ENCODE data around the gene SLCO4A1. TPM values are rescaled to one million over a fixed set of nuclear protein-coding genes. Genes with fewer than 3 reads are reported as not detected.

Gene SLCO4A1
- total RNA-seq, 2 experiments from 2014 or later = 66.5 to 68.4 TPM

DNA sequence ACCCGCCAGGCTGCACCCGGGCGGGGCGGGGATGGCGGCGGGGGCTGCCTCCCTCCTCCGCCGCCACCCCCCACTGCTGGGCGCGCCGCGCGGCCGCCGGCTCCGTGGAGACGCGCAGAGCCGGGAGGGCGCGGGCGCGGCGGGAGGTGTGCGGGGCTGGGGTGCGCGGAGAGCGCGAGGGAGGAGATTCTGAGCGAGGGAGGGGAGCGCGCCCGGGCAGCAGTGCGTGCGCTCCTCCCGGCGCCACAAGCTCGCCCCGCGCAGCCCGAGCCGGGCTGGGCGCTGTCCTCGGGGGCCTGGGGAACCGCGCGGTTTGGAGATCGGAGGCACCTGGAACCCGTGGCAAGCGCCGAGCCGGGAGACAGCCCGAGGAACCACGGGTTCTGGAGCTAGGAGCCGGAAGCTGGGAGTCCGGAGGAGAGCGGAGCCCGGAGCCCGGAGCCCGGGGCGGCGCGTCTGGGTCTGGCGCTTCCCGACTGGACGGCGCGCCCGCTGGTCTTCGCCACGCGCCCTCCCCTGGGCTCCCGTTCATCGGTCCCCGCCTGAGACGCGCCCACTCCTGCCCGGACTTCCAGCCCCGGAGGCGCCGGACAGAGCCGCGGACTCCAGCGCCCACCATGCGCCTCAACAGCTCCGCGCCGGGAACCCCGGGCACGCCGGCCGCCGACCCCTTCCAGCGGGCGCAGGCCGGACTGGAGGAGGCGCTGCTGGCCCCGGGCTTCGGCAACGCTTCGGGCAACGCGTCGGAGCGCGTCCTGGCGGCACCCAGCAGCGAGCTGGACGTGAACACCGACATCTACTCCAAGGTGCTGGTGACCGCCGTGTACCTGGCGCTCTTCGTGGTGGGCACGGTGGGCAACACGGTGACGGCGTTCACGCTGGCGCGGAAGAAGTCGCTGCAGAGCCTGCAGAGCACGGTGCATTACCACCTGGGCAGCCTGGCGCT is 66.6 kb downstream of the SLCO4A1 start, which contains the start of gene NTSR1:
TSS of gene NTSR1 (plus strand) at position 246 of the 946 bp plus-strand sequence. CDS start at position 618, 372 bp downstream.
- H3K36me3 Mint-ChIP-seq (ENCODE audit: low read depth) = no peaks in the 10 kb centered on the region
- intact Hi-C loops (cut with micrococcal nuclease) = no loop called here
- no peaks in the 10 kb centered on the region for H3K9me3 Mint-ChIP-seq
- H3K27me3 Mint-ChIP-seq = peaks cover 25% of the 10 kb centered on the region
- DNase-seq = no peak
- no peak for ATAC-seq
- TF ChIP-seq, protein P1, sequence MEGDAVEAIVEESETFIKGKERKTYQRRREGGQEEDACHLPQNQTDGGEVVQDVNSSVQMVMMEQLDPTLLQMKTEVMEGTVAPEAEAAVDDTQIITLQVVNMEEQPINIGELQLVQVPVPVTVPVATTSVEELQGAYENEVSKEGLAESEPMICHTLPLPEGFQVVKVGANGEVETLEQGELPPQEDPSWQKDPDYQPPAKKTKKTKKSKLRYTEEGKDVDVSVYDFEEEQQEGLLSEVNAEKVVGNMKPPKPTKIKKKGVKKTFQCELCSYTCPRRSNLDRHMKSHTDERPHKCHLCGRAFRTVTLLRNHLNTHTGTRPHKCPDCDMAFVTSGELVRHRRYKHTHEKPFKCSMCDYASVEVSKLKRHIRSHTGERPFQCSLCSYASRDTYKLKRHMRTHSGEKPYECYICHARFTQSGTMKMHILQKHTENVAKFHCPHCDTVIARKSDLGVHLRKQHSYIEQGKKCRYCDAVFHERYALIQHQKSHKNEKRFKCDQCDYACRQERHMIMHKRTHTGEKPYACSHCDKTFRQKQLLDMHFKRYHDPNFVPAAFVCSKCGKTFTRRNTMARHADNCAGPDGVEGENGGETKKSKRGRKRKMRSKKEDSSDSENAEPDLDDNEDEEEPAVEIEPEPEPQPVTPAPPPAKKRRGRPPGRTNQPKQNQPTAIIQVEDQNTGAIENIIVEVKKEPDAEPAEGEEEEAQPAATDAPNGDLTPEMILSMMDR (IDR thresholded peaks at IDR 0.05) = no peak
- CTCF ChIA-PET = interaction anchor here (1.8 kb wide), 1 partner anchor 9 kb away, joined by 4 read pairs; no protein-coding TSS in a partner anchor
- H3K4me3 Mint-ChIP-seq = no peak within 1 kb of the TSS
- H3K27ac Mint-ChIP-seq = no peak within 1 kb of the TSS
- POLR2A ChIA-PET = no interaction called here
- H3K4me1 Mint-ChIP-seq (ENCODE audit: low read depth) = peaks cover 5% of the 10 kb centered on the region

DNA sequence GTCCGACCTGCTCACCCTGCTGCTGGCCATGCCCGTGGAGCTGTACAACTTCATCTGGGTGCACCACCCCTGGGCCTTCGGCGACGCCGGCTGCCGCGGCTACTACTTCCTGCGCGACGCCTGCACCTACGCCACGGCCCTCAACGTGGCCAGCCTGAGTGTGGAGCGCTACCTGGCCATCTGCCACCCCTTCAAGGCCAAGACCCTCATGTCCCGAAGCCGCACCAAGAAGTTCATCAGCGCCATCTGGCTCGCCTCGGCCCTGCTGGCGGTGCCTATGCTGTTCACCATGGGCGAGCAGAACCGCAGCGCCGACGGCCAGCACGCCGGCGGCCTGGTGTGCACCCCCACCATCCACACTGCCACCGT is 67.2 kb downstream of the SLCO4A1 start:
- H3K36me3 Mint-ChIP-seq (ENCODE audit: low read depth) = no peaks in the 10 kb centered on the region
- CTCF ChIA-PET = no interaction called here
- no peak overlapping the region for H3K27ac Mint-ChIP-seq
- TF ChIP-seq, protein P1 (IDR thresholded peaks at IDR 0.05) = no peak
- H3K4me1 Mint-ChIP-seq (ENCODE audit: low read depth) = peaks cover 5% of the 10 kb centered on the region
- DNase-seq = no peak
- peaks cover 28% of the 10 kb centered on the region for H3K27me3 Mint-ChIP-seq
- ATAC-seq = no peak
- H3K9me3 Mint-ChIP-seq = no peaks in the 10 kb centered on the region
- no peak overlapping the region for H3K4me3 Mint-ChIP-seq
- intact Hi-C loops (cut with micrococcal nuclease) = no loop called here
- POLR2A ChIA-PET = no interaction called here

DNA sequence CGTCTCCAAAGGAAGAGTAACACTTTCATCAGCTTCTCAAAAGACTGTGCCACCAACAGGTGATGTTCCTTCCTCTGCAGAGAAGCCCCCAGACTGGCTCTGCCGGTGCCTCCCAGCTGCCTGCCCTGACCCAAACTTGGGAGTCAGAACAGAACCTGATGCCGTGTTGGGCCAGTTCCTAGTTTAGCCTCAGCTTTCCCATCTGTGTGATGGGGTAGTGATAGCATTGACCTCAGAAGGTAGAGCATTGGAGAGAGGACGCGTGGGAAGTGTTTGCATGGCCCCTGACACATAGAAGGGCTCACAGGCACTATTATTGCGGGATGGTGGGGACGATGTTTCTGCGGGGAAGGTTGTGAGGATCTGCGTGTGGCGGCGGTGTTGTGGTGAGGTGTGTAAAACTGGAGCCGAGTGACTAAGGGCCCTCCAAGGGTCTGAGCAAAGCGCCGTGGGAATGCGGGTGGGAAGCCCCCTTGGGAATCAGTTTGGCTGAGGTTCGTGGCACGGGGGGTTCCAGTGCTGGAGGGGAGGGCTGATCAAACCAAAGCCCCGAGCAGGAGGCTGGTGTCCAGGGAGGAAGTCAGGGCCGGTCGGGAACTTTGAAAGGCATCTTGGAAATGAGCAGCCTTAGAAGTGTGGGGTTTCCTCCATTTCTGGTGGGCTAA is 68.0 kb downstream of the SLCO4A1 start:
- intact Hi-C loops (cut with micrococcal nuclease) = no loop called here
- Mint-ChIP-seq H3K4me3 (no peak overlapping the region), H3K9me3 (no peaks in the 10 kb centered on the region), H3K27me3 (peaks cover 28% of the 10 kb centered on the region), H3K27ac (no peak overlapping the region), H3K36me3 (ENCODE audit: low read depth) (no peaks in the 10 kb centered on the region), H3K4me1 (ENCODE audit: low read depth) (peaks cover 5% of the 10 kb centered on the region)
- POLR2A ChIA-PET = interaction anchor here (0.8 kb wide), 1 partner anchor 14 kb away, joined by 3 read pairs; no protein-coding TSS in a partner anchor
- no peak for ATAC-seq
- CTCF ChIA-PET = no interaction called here
- DNase-seq = no peak
- TF ChIP-seq, protein P1 (IDR thresholded peaks at IDR 0.05) = no peak

DNA sequence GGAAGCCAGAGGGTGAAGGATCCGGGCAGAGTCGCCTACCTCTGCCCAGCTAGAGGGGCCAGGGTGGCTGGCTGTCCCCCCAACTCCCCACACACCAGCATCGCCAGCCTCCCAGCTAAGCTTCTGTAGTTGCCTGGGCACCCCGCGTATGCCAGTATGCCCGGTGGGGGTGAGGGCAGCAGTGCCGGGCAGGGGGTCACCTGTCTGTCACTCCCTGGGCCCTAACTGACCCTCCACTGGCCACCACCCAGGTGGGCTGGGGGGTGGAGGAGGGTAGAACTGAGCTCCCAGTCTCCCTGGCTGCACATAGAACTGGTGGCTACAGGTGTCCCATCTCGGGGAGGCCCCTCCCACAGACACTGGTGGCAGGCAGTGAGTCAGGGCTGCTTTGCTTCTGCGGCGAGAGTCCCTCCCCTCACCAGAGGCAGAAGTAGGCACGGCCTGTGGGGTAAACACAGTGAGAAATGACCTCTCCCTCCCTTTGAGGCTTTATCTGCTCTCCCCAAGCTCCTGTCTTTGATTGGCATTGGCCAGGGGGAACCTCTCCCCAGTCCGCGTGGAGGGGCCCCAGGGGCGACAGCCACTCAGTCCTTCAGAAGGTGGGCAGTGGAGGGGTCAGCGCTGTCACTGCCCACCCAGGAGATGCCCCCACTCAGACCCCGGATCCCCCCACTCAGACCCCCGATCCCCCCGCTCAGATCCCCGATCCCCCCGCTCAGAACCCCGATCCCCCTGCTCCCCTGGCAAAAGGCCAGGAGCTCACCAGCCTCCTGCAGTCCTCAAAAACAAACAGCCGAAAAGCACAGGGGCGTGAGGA is 68.8 kb downstream of the SLCO4A1 start:
- no peaks in the 10 kb centered on the region for H3K9me3 Mint-ChIP-seq
- peaks cover 28% of the 10 kb centered on the region for H3K27me3 Mint-ChIP-seq
- intact Hi-C loops (cut with micrococcal nuclease) = no loop called here
- H3K27ac Mint-ChIP-seq = no peak overlapping the region
- peak; percentile 72 for ATAC-seq
- H3K36me3 Mint-ChIP-seq (ENCODE audit: low read depth) = no peaks in the 10 kb centered on the region
- TF ChIP-seq, protein P1 (IDR thresholded peaks at IDR 0.05) = no peak
- peaks cover 11% of the 10 kb centered on the region for H3K4me1 Mint-ChIP-seq (ENCODE audit: low read depth)
- H3K4me3 Mint-ChIP-seq = no peak overlapping the region
- CTCF ChIA-PET = no interaction called here
- POLR2A ChIA-PET = interaction anchor here (0.8 kb wide), 1 partner anchor 13 kb away, joined by 3 read pairs; no protein-coding TSS in a partner anchor
- peak; percentile 38 for DNase-seq
